Right renal cortex interstitium (tissue), 3 donors: ENCODE data around the gene SLC22A15. TPM values are rescaled to one million over a fixed set of nuclear protein-coding genes. Genes with fewer than 3 reads are reported as not detected.
A peak's percentile ranks its signal among the peaks of the same experiment; 100 is the strongest.

ENCODE experiments used
- DNase-seq, 3 donors: peaks; one replicate each; pipeline ENCODE4 v3.0.0-alpha.2; 2013; ENCODE audit warnings: low read depth in 3 of 3, low spot score in 2 of 3
- polyA plus RNA-seq, 3 donors: library from polyadenylated mRNA; unstranded; fragments of 120-200 nt; gene quantifications; one replicate each; pipeline ENCODE4 v1.2.1, GENCODE V29; 2013; ENCODE audit not compliant: insufficient read length in 3 of 3

SLC22A15 gene
- polyA plus RNA-seq, 3 donors, result 4.6 to 6.4 (median 5.0) TPM

- DNase-seq, result no peak
Observed at GRCh38 chr1:116097626-116098025, 121.3 kb downstream of the SLC22A15 start.

- no peak for DNase-seq
Observed at GRCh38 chr1:116099379-116099778, 123.1 kb downstream of the SLC22A15 start.

- DNase-seq, result no peak
Observed at GRCh38 chr1:116099919-116100318, 123.6 kb downstream of the SLC22A15 start.

GRCh38 chr1:116104667-116105066 lies 128.4 kb downstream of the SLC22A15 start:
- no peak for DNase-seq

GRCh38 chr1:116105996-116106395 lies 129.7 kb downstream of the SLC22A15 start:
- no peak for DNase-seq

- DNase-seq, result no peak
Observed at GRCh38 chr1:116106646-116107045, 130.3 kb downstream of the SLC22A15 start.

GRCh38 chr1:116107371-116107770 lies 131.1 kb downstream of the SLC22A15 start:
- DNase-seq, result no peak

- no peak for DNase-seq
Observed at GRCh38 chr1:116110567-116111523, 134.5 kb downstream of the SLC22A15 start, which contains the start of gene MAB21L3. Gene MAB21L3 (plus strand): TSS chr1:116111399. CDS start chr1:116112616, 1,217 bp downstream.

GRCh38 chr1:116111524-116112021 lies 135.3 kb downstream of the SLC22A15 start:
- DNase-seq, result peak in 1 of 3 donors; percentile 26

GRCh38 chr1:116112388-116113140 lies 136.3 kb downstream of the SLC22A15 start:
- no peak for DNase-seq

GRCh38 chr1:116113615-116114014 lies 137.3 kb downstream of the SLC22A15 start:
- no peak for DNase-seq

GRCh38 chr1:116115476-116116439 lies 139.4 kb downstream of the SLC22A15 start:
- DNase-seq, result no peak

GRCh38 chr1:116118471-116118870 lies 142.2 kb downstream of the SLC22A15 start:
- no peak for DNase-seq

Other genes with a start within 250 kb of the SLC22A15 start
- 1 to 10 TPM in 1 of 3 donors, under 1 TPM in 2; 0.51 to 2.0 (median 0.92) TPM for gene CASQ2, start 207.8 kb upstream of the SLC22A15 start, polyA plus RNA-seq
- gene NHLH2, start 135.4 kb upstream of the SLC22A15 start, polyA plus RNA-seq, result not detected
- 1 to 10 TPM in 1 of 3 donors, under 1 TPM in 2; 0.88 to 1.1 (median 0.98) TPM for gene MAB21L3, start 134.9 kb downstream of the SLC22A15 start, polyA plus RNA-seq